Effector memory CD4-positive, alpha-beta T cell (primary cell): Measurements from ENCODE around the gene DIP2C.
"Not testable (repeated sequence)": the region's sequence is repeated elsewhere in the genome, so short reads cannot be mapped to it uniquely, and the experiment has no call there.

ENCODE experiments used
- DNase-seq, 3 donors: peaks; one replicate each; pipeline ENCODE4 v3.0.0-alpha.2; 2020
- H3K27ac ChIP-seq: 2 replicates; pipeline ENCODE4 v1.7.0; 2013; ENCODE audit warnings: mild to moderate bottlenecking, low read length, moderate library complexity; ENCODE audit not compliant: insufficient read depth, poor library complexity, severe bottlenecking
- H3K27me3 ChIP-seq: replicated peaks from 2 replicates; pipeline ENCODE4 v1.7.0; 2013; ENCODE audit warnings: mild to moderate bottlenecking, low read length; ENCODE audit not compliant: insufficient read depth, control insufficient read depth, poor library complexity, severe bottlenecking
- H3K36me3 ChIP-seq: 2 replicates; pipeline ENCODE4 v1.7.0; 2013; ENCODE audit warnings: mild to moderate bottlenecking, low read length, moderate library complexity; ENCODE audit not compliant: control insufficient read depth, insufficient read depth
- H3K4me1 ChIP-seq: 2 replicates; pipeline ENCODE4 v1.7.0; 2013; ENCODE audit warnings: low read length, mild to moderate bottlenecking; ENCODE audit not compliant: control insufficient read depth, insufficient read depth, poor library complexity, severe bottlenecking
- H3K4me3 ChIP-seq: 2 replicates; pipeline ENCODE4 v1.7.0; 2013; ENCODE audit warnings: low read length, low read depth, mild to moderate bottlenecking; ENCODE audit not compliant: insufficient read depth, poor library complexity, severe bottlenecking
- H3K9me3 ChIP-seq: 2 replicates; pipeline ENCODE4 v1.7.0; 2013; ENCODE audit warnings: mild to moderate bottlenecking, low read length, moderate library complexity; ENCODE audit not compliant: control insufficient read depth

DIP2C gene

DNA sequence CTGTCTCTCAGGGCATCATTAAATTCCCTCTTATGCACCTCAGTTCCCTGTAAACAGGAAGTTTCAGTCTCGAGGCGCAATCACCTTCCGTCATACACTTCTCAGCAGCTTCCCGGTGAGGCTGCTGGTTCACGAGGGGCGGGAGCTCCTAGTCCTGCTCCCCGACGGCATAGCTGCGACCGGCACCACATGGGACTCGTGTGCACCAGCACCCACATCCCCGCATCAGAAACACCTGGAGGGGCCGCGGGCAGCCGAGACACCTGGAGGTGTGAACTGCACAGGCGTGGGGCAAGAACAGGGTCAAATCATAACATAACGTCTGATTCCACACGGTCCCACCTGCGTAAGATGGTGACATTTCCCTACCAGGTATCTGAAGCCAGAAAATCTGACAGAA lies 52.7 kb downstream of the DIP2C start:
- Histone ChIP-seq H3K4me3 (no peak overlapping the region), H3K27me3 (no peaks in the 10 kb centered on the region), H3K36me3 (no peaks in the 10 kb centered on the region), H3K4me1 (no peaks in the 10 kb centered on the region), H3K9me3 (no peaks in the 10 kb centered on the region), H3K27ac (no peak overlapping the region)
- no peak for DNase-seq

GRCh38 chr10:636016-636730 lies 53.3 kb downstream of the DIP2C start:
- Histone ChIP-seq H3K4me3 (no peak overlapping the region), H3K36me3 (no peaks in the 10 kb centered on the region), H3K4me1 (no peaks in the 10 kb centered on the region), H3K27me3 (no peaks in the 10 kb centered on the region), H3K27ac (no peak overlapping the region), H3K9me3 (no peaks in the 10 kb centered on the region)
- no peak for DNase-seq

GRCh38 chr10:635088-635861 lies 54.2 kb downstream of the DIP2C start:
- no peaks in the 10 kb centered on the region for H3K36me3 ChIP-seq
- no peak overlapping the region for H3K4me3 ChIP-seq
- H3K27me3 ChIP-seq: no peaks in the 10 kb centered on the region
- DNase-seq: no peak
- no peaks in the 10 kb centered on the region for H3K4me1 ChIP-seq
- H3K27ac ChIP-seq: no peak overlapping the region
- no peaks in the 10 kb centered on the region for H3K9me3 ChIP-seq

DNA sequence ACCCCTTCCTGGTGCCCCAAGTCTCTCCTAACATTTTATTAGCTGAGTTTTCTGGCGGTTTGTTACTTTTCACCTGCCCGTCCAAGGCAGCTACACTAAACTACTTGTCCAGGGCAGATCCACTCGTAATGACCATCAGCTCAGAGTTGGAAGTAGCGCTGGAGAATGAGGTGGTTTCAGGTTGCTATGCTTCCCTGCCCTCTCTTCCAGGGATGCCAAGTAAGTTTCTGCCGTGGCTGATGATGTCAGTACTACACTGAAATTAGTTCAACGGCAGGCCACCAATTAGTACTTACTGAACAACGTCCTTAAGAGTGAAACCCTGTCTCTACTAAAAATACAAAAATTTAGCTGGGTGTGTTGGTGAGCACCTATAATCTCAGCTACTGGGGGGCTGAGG lies 55.2 kb downstream of the DIP2C start:
- Histone ChIP-seq H3K4me1 (no peaks in the 10 kb centered on the region), H3K27me3 (no peaks in the 10 kb centered on the region), H3K9me3 (no peaks in the 10 kb centered on the region), H3K36me3 (no peaks in the 10 kb centered on the region), H3K27ac (no peak overlapping the region), H3K4me3 (no peak overlapping the region)
- DNase-seq: no peak

GRCh38 chr10:633279-634245 lies 55.9 kb downstream of the DIP2C start:
- Histone ChIP-seq H3K4me3 (no peak overlapping the region), H3K27ac (no peak overlapping the region), H3K27me3 (no peaks in the 10 kb centered on the region), H3K9me3 (no peaks in the 10 kb centered on the region), H3K4me1 (no peaks in the 10 kb centered on the region), H3K36me3 (no peaks in the 10 kb centered on the region)
- no peak for DNase-seq

DNA sequence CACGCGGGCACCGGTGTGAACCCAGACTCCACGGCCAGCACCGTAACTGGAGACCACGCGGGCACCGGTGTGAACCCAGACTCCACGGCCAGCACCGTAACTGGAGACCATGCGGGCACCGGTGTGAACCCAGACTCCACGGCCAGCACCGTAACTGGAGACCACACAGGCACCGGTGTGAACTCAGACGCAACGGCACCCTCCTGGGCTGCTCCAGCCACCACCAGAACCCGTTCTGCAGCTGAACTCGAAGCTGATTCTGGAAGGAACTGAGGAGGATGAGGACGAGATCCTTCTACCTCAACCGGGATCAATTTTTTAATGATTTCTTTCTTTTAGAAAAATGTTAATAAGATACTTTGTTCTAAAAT lies 56.7 kb downstream of the DIP2C start:
- not testable (repeated sequence) for H3K27me3 ChIP-seq, H3K4me1 ChIP-seq, H3K36me3 ChIP-seq, DNase-seq, H3K4me3 ChIP-seq, H3K27ac ChIP-seq, H3K9me3 ChIP-seq

DNA sequence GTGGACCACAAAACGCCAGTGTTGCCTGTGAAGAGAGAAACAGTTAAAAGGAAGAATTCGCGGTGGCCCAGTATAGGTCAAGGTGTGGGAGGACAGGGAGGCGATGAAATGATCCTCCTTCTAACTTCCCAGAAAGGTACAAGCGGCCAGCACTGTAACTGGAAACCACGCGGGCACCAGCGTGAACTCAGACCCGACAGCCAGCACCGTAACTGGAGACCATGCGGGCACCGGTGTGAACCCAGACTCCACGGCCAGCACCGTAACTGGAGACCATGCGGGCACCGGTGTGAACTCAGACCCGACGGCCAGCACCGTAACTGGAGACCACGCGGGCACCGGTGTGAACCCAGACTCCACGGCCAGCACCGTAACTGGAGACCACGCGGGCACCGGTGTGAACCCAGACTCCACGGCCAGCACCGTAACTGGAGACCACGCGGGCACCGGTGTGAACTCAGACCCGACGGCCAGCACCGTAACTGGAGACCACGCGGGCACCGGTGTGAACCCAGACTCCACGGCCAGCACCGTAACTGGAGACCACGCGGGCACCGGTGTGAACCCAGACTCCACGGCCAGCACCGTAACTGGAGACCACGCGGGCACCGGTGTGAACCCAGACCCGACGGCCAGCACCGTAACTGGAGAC lies 57.2 kb downstream of the DIP2C start:
- not testable (repeated sequence) for H3K27me3 ChIP-seq, H3K4me1 ChIP-seq, H3K9me3 ChIP-seq, DNase-seq, H3K36me3 ChIP-seq, H3K27ac ChIP-seq, H3K4me3 ChIP-seq

DNA sequence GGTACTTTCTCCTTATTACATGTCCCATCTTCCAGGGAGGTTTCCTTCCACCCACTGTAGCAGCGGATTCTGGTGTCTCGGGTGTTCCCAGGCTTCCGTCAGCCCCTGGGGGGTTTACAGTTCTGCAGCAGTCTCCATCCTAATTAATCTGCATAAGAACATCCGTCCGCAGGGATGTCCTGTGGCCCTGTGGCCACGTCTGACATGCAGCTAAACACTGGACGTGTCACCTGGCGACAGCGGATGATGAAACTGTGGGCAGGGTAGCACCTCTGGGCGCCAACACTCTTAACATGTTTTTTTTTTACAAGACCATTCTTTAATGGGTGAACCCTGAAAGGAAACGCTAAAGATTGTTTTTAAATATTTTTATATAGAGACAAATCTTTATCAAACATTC lies 58.2 kb downstream of the DIP2C start:
- H3K4me3 ChIP-seq: no peak overlapping the region
- no peaks in the 10 kb centered on the region for H3K27me3 ChIP-seq
- no peak overlapping the region for H3K27ac ChIP-seq
- H3K4me1 ChIP-seq: no peaks in the 10 kb centered on the region
- no peak for DNase-seq
- no peaks in the 10 kb centered on the region for H3K9me3 ChIP-seq
- no peaks in the 10 kb centered on the region for H3K36me3 ChIP-seq

- no peak overlapping the region for H3K27ac ChIP-seq
- H3K36me3 ChIP-seq: no peaks in the 10 kb centered on the region
- H3K27me3 ChIP-seq: no peaks in the 10 kb centered on the region
- H3K4me1 ChIP-seq: no peaks in the 10 kb centered on the region
- no peak overlapping the region for H3K4me3 ChIP-seq
- no peak for DNase-seq
- H3K9me3 ChIP-seq: no peaks in the 10 kb centered on the region
These were observed 58.8 kb downstream of the DIP2C start for GRCh38 chr10:630581-631073.
